Measurements from ENCODE around the gene OBSCN. TPM values are rescaled to one million over a fixed set of nuclear protein-coding genes. Genes with fewer than 3 reads are reported as not detected.

Gene OBSCN
- total and polyA plus RNA-seq, 2 donors, result 10.1 to 75.9 TPM

DNA sequence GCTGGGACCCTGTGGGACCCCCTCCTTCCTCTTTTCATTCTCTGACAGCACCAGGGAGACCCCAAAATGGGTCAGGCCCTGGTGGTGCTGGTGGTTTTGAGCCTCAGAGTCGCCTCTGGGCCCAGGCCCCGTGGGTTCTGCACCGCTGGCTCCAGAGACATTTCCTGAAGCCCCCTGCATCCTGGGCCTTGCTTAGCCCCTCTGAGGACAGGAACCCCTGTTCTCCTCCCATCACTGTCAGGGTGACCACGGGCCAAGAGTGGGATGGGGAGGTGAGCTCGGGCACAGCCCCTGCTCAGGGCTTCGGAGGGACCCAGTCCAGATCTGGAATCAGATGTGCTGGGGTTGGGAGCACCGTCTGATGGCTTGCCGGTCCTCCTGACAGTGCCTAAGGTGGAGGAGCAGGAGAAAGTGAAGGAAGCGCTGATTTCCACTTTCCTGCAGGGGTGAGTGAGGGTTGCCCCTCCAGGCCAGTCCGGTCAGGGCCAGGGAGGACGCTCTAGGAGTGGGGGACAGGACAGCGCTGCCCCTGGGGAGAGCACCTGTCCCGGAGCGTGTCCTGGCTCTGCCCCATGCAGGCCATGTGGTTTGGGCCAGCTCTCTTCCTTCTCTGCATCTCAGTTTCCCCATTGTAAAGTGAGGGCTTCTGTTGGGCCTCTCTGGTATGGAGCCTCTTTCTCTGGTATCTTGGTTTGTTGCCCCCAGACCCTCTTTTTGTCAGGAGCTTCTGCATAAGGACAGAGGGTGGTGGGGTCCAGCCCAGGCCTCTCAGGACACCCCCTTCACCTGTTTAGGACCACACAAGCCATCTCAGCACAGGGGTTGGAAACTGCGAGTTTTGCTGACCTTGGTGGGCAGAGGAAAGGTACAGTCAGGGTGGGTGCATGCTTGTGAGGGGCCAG lies 127.8 kb downstream of the OBSCN start:
- H3K27ac ChIP-seq (ENCODE audit: low read depth in 1 of 2, low read length in 1 of 2), result no peak overlapping the region
- H3K27me3 ChIP-seq (ENCODE audit: control insufficient read depth in 2 of 2, insufficient read depth in 1 of 2, low read length in 1 of 2), result no peaks in the 10 kb centered on the region
- DNase-seq (ENCODE audit: low read depth in 6 of 9, low spot score in 9 of 9), result no peak
- peaks cover 7 to 28% of the 10 kb centered on the region in 2 donors for H3K36me3 ChIP-seq (ENCODE audit: control insufficient read depth in 2 of 2, insufficient read depth in 2 of 2, low read length in 1 of 2)
- no peaks in the 10 kb centered on the region for H3K9me3 ChIP-seq (ENCODE audit: control insufficient read depth in 2 of 2, insufficient read depth in 1 of 2, low read length in 1 of 2)
- no peak overlapping the region for H3K4me3 ChIP-seq (ENCODE audit: low read length in 2 of 2)
- 96% methylated on average over 15 of the region's 15 CpGs for WGBS
- H3K4me1 ChIP-seq (ENCODE audit: control insufficient read depth in 2 of 2, insufficient read depth in 2 of 2, low read length in 2 of 2), result no peaks in the 10 kb centered on the region

DNA sequence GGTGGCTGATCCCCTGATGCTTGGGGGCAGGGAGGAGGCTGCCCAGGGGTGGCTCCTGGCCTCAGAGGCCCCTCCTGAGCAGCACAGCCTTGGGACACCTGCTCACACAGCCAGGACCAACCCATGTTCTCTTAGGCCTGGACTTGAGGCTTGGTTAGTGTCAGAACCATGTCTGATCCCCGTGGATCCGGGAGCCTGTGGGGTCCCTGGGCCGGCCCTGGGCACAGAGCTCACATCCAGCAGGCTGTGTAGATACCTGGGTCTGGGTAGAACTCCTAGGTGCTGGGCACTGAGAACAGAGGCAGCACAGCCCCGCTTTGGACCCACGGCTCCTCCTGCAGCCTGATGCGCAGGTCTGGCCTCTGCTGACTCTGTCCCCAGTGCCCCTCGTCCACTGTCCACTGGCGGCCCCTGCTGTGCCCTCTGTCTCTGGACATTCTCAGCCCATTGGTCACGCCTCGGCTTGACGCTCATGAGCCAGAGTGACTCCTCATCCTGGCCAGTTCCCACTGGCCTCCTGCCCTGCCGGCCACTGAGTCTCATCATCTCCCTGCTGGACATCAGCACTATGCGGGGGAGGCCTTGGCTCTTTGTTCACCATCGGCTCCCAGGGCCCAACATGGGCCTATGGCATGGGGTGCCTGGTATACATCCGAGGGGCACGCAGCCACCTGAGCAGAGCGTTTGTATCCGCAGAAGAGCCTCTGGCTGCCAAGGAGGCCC lies 128.6 kb downstream of the OBSCN start:
- Histone ChIP-seq H3K9me3 (ENCODE audit: control insufficient read depth in 2 of 2, insufficient read depth in 1 of 2, low read length in 1 of 2) (no peaks in the 10 kb centered on the region), H3K4me3 (ENCODE audit: low read length in 2 of 2) (no peak overlapping the region), H3K36me3 (ENCODE audit: control insufficient read depth in 2 of 2, insufficient read depth in 2 of 2, low read length in 1 of 2) (peaks cover 7 to 28% of the 10 kb centered on the region in 2 donors), H3K4me1 (ENCODE audit: control insufficient read depth in 2 of 2, insufficient read depth in 2 of 2, low read length in 2 of 2) (no peaks in the 10 kb centered on the region), H3K27ac (ENCODE audit: low read depth in 1 of 2, low read length in 1 of 2) (no peak overlapping the region), H3K27me3 (ENCODE audit: control insufficient read depth in 2 of 2, insufficient read depth in 1 of 2, low read length in 1 of 2) (no peaks in the 10 kb centered on the region)
- 97% methylated on average over 18 of the region's 18 CpGs for WGBS
- DNase-seq (ENCODE audit: low read depth in 6 of 9, low spot score in 9 of 9), result no peak

DNA sequence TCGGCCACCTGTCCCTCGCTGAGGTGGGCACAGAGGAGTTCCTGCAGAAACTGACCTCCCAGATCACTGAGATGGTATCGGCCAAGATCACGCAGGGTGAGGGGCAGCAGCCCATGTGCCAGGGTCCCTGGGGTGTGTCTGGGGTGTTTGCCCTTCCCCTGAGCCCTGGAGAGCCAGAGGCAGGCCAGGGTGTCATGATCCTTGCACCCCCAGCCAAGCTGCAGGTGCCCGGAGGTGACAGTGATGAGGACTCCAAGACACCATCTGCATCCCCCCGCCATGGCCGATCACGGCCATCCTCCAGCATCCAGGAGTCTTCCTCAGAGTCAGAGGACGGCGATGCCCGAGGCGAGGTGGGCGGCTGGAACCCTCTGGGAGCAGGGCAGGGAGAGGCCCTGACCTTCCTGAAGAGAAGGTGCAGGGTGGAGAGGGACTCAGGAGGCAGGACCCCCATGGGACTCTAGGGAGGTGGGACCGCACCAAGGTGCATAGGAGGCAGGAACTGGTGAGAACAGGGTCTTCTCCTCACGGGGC lies 129.3 kb downstream of the OBSCN start:
- 98% methylated on average over 15 of the region's 15 CpGs for WGBS
- no peak overlapping the region for H3K27ac ChIP-seq (ENCODE audit: low read depth in 1 of 2, low read length in 1 of 2)
- no peak for DNase-seq (ENCODE audit: low read depth in 6 of 9, low spot score in 9 of 9)
- H3K4me3 ChIP-seq (ENCODE audit: low read length in 2 of 2), result no peak overlapping the region
- H3K27me3 ChIP-seq (ENCODE audit: control insufficient read depth in 2 of 2, insufficient read depth in 1 of 2, low read length in 1 of 2), result no peaks in the 10 kb centered on the region
- no peaks in the 10 kb centered on the region for H3K4me1 ChIP-seq (ENCODE audit: control insufficient read depth in 2 of 2, insufficient read depth in 2 of 2, low read length in 2 of 2)
- no peaks in the 10 kb centered on the region for H3K9me3 ChIP-seq (ENCODE audit: control insufficient read depth in 2 of 2, insufficient read depth in 1 of 2, low read length in 1 of 2)
- H3K36me3 ChIP-seq (ENCODE audit: control insufficient read depth in 2 of 2, insufficient read depth in 2 of 2, low read length in 1 of 2), result peaks cover 7 to 29% of the 10 kb centered on the region in 2 donors

DNA sequence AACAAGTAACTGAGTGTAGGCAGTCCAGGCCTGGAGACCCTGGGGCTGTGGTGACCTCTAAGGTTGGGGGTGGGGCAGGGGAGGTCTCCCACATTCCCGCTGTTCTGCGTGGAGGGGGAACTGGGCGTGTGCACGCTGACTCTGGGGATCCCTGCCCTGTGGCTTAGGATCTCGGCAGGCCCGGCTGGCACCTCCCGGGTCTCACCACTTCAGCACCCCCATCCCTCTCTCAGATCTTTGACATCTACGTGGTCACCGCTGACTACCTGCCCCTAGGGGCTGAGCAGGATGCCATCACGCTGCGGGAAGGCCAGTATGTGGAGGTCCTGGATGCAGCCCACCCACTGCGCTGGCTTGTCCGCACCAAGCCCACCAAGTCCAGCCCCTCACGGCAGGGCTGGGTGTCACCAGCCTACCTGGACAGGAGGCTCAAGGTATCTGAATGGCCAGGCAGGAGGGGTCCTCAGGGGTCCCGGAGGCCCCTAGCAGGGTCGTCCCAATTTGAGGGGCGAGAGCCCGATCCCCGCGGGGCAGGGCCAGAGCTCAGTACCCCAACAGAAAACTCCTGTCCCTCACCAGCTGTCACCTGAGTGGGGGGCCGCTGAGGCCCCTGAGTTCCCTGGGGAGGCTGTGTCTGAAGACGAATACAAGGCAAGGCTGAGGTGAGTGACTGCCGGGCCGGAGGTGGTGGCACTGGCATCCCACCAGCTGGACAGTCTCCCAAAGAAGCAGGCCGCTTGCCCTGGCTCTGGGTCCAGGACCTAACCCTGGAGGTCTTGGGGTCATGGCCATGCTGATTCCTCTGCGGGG lies 130.1 kb downstream of the OBSCN start:
- no peak overlapping the region for H3K4me3 ChIP-seq (ENCODE audit: low read length in 2 of 2)
- DNase-seq (ENCODE audit: low read depth in 6 of 9, low spot score in 9 of 9), result no peak
- H3K27ac ChIP-seq (ENCODE audit: low read depth in 1 of 2, low read length in 1 of 2), result no peak overlapping the region
- no peaks in the 10 kb centered on the region for H3K27me3 ChIP-seq (ENCODE audit: control insufficient read depth in 2 of 2, insufficient read depth in 1 of 2, low read length in 1 of 2)
- WGBS, result 97% methylated on average over 26 of the region's 26 CpGs
- H3K4me1 ChIP-seq (ENCODE audit: control insufficient read depth in 2 of 2, insufficient read depth in 2 of 2, low read length in 2 of 2), result no peaks in the 10 kb centered on the region
- H3K9me3 ChIP-seq (ENCODE audit: control insufficient read depth in 2 of 2, insufficient read depth in 1 of 2, low read length in 1 of 2), result no peaks in the 10 kb centered on the region
- peaks cover 7 to 28% of the 10 kb centered on the region in 2 donors for H3K36me3 ChIP-seq (ENCODE audit: control insufficient read depth in 2 of 2, insufficient read depth in 2 of 2, low read length in 1 of 2)

DNA sequence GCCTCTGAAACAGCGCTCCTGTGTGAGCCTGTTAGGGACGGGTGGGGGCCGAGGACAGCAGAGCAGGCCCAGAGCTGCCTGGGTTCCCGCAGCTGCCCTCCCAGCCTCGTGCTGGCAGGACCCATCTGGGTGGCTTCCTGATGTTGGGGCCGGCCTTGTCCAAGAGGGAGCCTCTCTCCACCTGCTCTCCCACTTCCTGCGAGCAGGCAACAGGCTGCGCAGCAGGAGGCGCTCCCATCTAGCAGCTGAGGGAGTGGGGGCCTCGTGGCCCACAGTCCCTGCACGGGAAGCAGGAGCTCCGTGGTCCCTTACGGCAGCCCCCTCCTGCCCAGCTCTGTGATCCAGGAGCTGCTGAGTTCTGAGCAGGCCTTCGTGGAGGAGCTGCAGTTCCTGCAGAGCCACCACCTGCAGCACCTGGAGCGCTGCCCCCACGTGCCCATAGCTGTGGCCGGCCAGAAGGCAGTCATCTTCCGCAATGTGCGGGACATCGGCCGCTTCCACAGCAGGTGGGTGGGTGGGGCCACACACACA lies 130.7 kb downstream of the OBSCN start:
- H3K27ac ChIP-seq (ENCODE audit: low read depth in 1 of 2, low read length in 1 of 2), result no peak overlapping the region
- H3K36me3 ChIP-seq (ENCODE audit: control insufficient read depth in 2 of 2, insufficient read depth in 2 of 2, low read length in 1 of 2), result peaks cover 5 to 26% of the 10 kb centered on the region in 2 donors
- H3K9me3 ChIP-seq (ENCODE audit: control insufficient read depth in 2 of 2, insufficient read depth in 1 of 2, low read length in 1 of 2), result no peaks in the 10 kb centered on the region
- no peaks in the 10 kb centered on the region for H3K4me1 ChIP-seq (ENCODE audit: control insufficient read depth in 2 of 2, insufficient read depth in 2 of 2, low read length in 2 of 2)
- DNase-seq (ENCODE audit: low read depth in 6 of 9, low spot score in 9 of 9), result no peak
- H3K27me3 ChIP-seq (ENCODE audit: control insufficient read depth in 2 of 2, insufficient read depth in 1 of 2, low read length in 1 of 2), result no peaks in the 10 kb centered on the region
- 95% methylated on average over 21 of the region's 21 CpGs for WGBS
- H3K4me3 ChIP-seq (ENCODE audit: low read length in 2 of 2), result no peak overlapping the region

DNA sequence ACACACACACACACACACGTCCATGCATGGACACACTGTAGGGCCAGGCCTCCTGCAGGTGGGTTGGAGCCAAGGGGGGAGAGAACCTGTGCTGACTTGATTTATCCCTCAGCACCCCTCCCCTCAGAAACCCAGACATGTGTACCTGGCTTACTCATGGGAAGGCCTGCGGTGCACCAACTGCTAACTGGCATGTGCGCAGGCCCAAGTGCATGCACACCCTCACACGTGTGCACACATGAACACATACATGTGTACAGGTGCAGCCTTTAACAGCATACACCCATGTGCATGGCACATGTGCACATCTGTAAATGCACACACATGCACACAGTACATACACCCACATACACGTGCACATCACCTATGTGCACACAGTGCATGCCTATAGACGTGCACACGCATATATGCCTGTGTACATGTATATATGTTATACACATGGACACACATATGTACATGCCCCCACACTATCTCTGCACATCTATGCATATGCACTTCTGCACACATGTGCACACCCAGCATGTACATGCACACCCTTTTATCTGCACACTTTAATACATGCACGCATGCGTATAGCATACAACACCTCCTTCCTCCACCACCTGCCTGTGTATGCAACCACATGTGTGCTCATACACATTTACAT lies 131.3 kb downstream of the OBSCN start:
- WGBS, result 97% methylated on average over 9 of the region's 9 CpGs
- Histone ChIP-seq H3K4me1 (ENCODE audit: control insufficient read depth in 2 of 2, insufficient read depth in 2 of 2, low read length in 2 of 2) (no peaks in the 10 kb centered on the region), H3K4me3 (ENCODE audit: low read length in 2 of 2) (no peak overlapping the region), H3K9me3 (ENCODE audit: control insufficient read depth in 2 of 2, insufficient read depth in 1 of 2, low read length in 1 of 2) (no peaks in the 10 kb centered on the region), H3K36me3 (ENCODE audit: control insufficient read depth in 2 of 2, insufficient read depth in 2 of 2, low read length in 1 of 2) (peaks cover 5 to 23% of the 10 kb centered on the region in 2 donors), H3K27ac (ENCODE audit: low read depth in 1 of 2, low read length in 1 of 2) (no peak overlapping the region), H3K27me3 (ENCODE audit: control insufficient read depth in 2 of 2, insufficient read depth in 1 of 2, low read length in 1 of 2) (no peaks in the 10 kb centered on the region)
- no peak for DNase-seq (ENCODE audit: low read depth in 6 of 9, low spot score in 9 of 9)

DNA sequence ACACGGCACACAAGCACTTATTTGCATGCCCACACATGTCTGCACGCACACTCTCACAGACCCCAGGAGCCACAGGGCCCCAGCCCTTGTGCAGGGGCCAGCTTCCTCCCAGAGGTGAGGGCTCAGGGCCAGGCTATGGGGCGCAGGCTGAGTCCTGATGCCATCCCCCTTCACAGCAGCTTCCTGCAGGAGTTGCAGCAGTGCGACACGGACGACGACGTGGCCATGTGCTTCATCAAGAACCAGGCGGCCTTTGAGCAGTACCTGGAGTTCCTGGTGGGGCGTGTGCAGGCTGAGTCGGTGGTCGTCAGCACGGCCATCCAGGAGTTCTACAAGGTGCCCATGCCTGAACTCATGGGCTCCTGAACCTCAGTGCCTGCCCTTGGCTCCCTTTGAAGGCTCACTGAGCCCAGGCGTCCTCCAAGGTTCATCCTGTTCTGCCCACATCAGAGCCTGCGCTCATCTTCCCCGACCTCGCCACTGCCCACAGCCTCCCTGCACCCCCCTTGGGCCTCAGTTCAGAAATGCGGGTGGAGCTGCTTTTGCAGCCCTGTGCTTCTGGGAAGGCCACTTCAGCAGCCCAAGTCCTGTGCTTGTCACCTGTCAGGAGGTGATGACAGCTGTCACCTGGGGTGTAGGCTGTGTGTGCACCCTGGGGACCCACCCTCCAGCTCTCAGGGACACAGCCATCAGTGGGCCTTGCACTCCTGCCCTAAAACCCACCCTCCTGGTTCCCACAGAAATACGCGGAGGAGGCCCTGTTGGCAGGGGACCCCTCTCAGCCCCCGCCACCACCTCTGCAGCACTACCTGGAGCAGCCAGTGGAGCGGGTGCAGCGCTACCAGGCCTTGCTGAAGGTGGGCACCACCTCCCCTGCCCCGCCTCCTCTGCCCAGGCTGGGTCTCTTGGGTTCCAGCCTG lies 132.2 kb downstream of the OBSCN start:
- 89% methylated on average over 24 of the region's 24 CpGs for WGBS
- Histone ChIP-seq H3K4me1 (ENCODE audit: control insufficient read depth in 2 of 2, insufficient read depth in 2 of 2, low read length in 2 of 2) (no peaks in the 10 kb centered on the region), H3K36me3 (ENCODE audit: control insufficient read depth in 2 of 2, insufficient read depth in 2 of 2, low read length in 1 of 2) (peaks cover 5 to 23% of the 10 kb centered on the region in 2 donors), H3K27ac (ENCODE audit: low read depth in 1 of 2, low read length in 1 of 2) (no peak overlapping the region), H3K27me3 (ENCODE audit: control insufficient read depth in 2 of 2, insufficient read depth in 1 of 2, low read length in 1 of 2) (no peaks in the 10 kb centered on the region), H3K4me3 (ENCODE audit: low read length in 2 of 2) (no peak overlapping the region), H3K9me3 (ENCODE audit: control insufficient read depth in 2 of 2, insufficient read depth in 1 of 2, low read length in 1 of 2) (no peaks in the 10 kb centered on the region)
- DNase-seq (ENCODE audit: low read depth in 6 of 9, low spot score in 9 of 9), result no peak
